Activated CD4-positive, alpha-beta memory T cell treated with anti-CD3 and anti-CD28 coated beads for 36 hours (primary cell): ENCODE data around the gene CDY2A. TPM values are rescaled to one million over a fixed set of nuclear protein-coding genes. Genes with fewer than 3 reads are reported as not detected.

ENCODE experiments used
- total RNA-seq, 2 experiments: library from RNA; stranded (reverse); gene quantifications; one replicate each; pipeline ENCODE4 v1.2.3, GENCODE V29; 2021

CDY2A gene
- total RNA-seq, 2 experiments from 2014 or later, result not detected

Other genes with a start within 250 kb of the CDY2A start
- not detected for gene CDY2B, start 145.6 kb upstream of the CDY2A start, total RNA-seq